GM12878 (cell line): ENCODE results near the gene SGPP2.

Experiments
- CEBPB ChIP-seq, 2 experiments: fragments of 150-350 bp in 1 of 2; IDR thresholded peaks; 2 replicates each; pipeline ENCODE4 v1.6.1; 2012 to 2014; ENCODE audit warnings: low read depth in 2 of 2, low read length in 2 of 2, borderline replicate concordance in 1 of 2, inconsistent platforms in 1 of 2
- CREM ChIP-seq: IDR thresholded peaks from 2 replicates; pipeline ENCODE4 v1.6.1; 2014; ENCODE audit warnings: antibody characterized with exemption, low read depth
- KAT2A ChIP-seq: conservative IDR thresholded peaks from 2 replicates; pipeline ENCODE4 v1.6.1; 2011; ENCODE audit warnings: low read depth, low read length; ENCODE audit not compliant: control insufficient read depth
- MYC ChIP-seq: IDR thresholded peaks from 2 replicates; pipeline ENCODE4 v1.6.1; 2011; ENCODE audit warnings: mild to moderate bottlenecking, low read length, moderate library complexity, inconsistent platforms; ENCODE audit not compliant: insufficient read depth, insufficient replicate concordance, insufficient read length, severe bottlenecking
- NR2C1 ChIP-seq: fragments of 450-650 bp; IDR thresholded peaks from 2 replicates; pipeline ENCODE4 v1.6.1; 2017; ENCODE audit warnings: antibody characterized with exemption, mild to moderate bottlenecking, moderate library complexity
- POLR2AphosphoS5 ChIP-seq: IDR thresholded peaks from 2 replicates; pipeline ENCODE4 v1.6.1; 2011; ENCODE audit warnings: mild to moderate bottlenecking, low read length, inconsistent platforms
- SRF ChIP-seq, 2 experiments: IDR thresholded peaks; 2 replicates each; pipeline ENCODE4 v1.6.1; 2011; ENCODE audit warnings: low read depth in 2 of 2, low read length in 2 of 2, mild to moderate bottlenecking in 1 of 2, moderate library complexity in 1 of 2
- TCF12 ChIP-seq: IDR thresholded peaks from 2 replicates; pipeline ENCODE4 v1.6.1; 2011; ENCODE audit warnings: low read depth, mild to moderate bottlenecking, low read length
- TF ChIP-seq, protein P1 (sequence below): fragments of 450-650 bp; formaldehyde crosslinking; IDR thresholded peaks from 2 replicates; pipeline ENCODE4 v1.4.0; 2022; ENCODE audit warnings: mild to moderate bottlenecking, moderate library complexity
- TF ChIP-seq, protein P2 (sequence below), 3 experiments: IDR thresholded peaks in 2 of 3; conservative IDR thresholded peaks in 1 of 3; 2 replicates each; pipeline ENCODE4 v1.5.1; 2011; ENCODE audit warnings: low read depth in 3 of 3, low read length in 3 of 3, mild to moderate bottlenecking in 3 of 3, control low read depth in 2 of 3, moderate library complexity in 2 of 3, inconsistent platforms in 1 of 3, mixed read lengths in 1 of 3; ENCODE audit not compliant: control insufficient read depth in 2 of 3, insufficient read depth in 1 of 3; ENCODE audit errors: extremely low read depth in 1 of 3
- TF ChIP-seq, protein P3 (sequence below): IDR thresholded peaks from 2 replicates; pipeline ENCODE4 v1.6.1; 2012; ENCODE audit warnings: mild to moderate bottlenecking, low read depth, low read length

DNA sequence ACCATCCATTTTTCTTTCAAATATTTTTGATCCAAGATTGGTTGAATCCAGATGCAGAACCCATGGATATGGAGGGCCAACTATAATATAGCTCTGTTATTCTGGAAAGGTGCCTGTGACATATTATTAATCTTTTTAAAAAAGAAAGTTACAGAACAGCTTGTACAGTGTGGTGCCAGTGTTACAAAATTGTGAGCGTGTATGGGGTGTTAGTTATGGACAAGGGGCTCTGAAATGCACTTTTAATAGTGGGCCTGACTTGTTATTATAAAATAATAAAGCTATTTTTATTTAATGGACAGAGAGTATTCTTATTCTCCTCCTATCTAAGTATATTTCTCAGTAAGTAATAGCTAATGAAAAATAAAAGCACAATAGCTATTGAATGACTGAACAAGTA is 120.3 kb downstream of the SGPP2 start:
- TF ChIP-seq POLR2AphosphoS5, result no peak
- TF ChIP-seq MYC, result no peak
- TF ChIP-seq, protein P1, sequence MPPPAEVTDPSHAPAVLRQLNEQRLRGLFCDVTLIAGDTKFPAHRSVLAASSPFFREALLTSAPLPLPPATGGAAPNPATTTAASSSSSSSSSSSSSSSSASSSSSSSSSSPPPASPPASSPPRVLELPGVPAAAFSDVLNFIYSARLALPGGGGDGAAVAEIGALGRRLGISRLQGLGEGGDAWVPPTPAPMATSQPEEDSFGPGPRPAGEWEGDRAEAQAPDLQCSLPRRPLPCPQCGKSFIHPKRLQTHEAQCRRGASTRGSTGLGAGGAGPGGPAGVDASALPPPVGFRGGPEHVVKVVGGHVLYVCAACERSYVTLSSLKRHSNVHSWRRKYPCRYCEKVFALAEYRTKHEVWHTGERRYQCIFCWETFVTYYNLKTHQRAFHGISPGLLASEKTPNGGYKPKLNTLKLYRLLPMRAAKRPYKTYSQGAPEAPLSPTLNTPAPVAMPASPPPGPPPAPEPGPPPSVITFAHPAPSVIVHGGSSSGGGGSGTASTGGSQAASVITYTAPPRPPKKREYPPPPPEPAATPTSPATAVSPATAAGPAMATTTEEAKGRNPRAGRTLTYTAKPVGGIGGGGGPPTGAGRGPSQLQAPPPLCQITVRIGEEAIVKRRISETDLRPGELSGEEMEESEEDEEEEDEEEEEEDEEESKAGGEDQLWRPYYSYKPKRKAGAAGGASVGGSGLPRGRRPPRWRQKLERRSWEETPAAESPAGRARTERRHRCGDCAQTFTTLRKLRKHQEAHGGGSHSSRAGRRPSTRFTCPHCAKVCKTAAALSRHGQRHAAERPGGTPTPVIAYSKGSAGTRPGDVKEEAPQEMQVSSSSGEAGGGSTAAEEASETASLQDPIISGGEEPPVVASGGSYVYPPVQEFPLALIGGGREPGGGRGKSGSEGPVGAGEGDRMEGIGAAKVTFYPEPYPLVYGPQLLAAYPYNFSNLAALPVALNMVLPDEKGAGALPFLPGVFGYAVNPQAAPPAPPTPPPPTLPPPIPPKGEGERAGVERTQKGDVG (CRISPR knock-in tag), result no peak
- TF ChIP-seq KAT2A, result no peak
- TF ChIP-seq CREM, result no peak
- TF ChIP-seq, protein P2, sequence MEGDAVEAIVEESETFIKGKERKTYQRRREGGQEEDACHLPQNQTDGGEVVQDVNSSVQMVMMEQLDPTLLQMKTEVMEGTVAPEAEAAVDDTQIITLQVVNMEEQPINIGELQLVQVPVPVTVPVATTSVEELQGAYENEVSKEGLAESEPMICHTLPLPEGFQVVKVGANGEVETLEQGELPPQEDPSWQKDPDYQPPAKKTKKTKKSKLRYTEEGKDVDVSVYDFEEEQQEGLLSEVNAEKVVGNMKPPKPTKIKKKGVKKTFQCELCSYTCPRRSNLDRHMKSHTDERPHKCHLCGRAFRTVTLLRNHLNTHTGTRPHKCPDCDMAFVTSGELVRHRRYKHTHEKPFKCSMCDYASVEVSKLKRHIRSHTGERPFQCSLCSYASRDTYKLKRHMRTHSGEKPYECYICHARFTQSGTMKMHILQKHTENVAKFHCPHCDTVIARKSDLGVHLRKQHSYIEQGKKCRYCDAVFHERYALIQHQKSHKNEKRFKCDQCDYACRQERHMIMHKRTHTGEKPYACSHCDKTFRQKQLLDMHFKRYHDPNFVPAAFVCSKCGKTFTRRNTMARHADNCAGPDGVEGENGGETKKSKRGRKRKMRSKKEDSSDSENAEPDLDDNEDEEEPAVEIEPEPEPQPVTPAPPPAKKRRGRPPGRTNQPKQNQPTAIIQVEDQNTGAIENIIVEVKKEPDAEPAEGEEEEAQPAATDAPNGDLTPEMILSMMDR (IDR thresholded peaks at IDR 0.05 in 2 of 3, conservative IDR thresholded peaks at IDR 0.05 in 1 of 3; ENCODE audit: control insufficient read depth in 2 of 3, extremely low read depth in 1 of 3, insufficient read depth in 1 of 3, low read depth in 3 of 3, low read length in 3 of 3), result no peak
- no peak for TF ChIP-seq CEBPB (IDR thresholded peaks at IDR 0.05; ENCODE audit: borderline replicate concordance in 1 of 2, low read depth in 2 of 2, low read length in 2 of 2)
- no peak for TF ChIP-seq NR2C1
- TF ChIP-seq TCF12, result no peak
- TF ChIP-seq, protein P3, sequence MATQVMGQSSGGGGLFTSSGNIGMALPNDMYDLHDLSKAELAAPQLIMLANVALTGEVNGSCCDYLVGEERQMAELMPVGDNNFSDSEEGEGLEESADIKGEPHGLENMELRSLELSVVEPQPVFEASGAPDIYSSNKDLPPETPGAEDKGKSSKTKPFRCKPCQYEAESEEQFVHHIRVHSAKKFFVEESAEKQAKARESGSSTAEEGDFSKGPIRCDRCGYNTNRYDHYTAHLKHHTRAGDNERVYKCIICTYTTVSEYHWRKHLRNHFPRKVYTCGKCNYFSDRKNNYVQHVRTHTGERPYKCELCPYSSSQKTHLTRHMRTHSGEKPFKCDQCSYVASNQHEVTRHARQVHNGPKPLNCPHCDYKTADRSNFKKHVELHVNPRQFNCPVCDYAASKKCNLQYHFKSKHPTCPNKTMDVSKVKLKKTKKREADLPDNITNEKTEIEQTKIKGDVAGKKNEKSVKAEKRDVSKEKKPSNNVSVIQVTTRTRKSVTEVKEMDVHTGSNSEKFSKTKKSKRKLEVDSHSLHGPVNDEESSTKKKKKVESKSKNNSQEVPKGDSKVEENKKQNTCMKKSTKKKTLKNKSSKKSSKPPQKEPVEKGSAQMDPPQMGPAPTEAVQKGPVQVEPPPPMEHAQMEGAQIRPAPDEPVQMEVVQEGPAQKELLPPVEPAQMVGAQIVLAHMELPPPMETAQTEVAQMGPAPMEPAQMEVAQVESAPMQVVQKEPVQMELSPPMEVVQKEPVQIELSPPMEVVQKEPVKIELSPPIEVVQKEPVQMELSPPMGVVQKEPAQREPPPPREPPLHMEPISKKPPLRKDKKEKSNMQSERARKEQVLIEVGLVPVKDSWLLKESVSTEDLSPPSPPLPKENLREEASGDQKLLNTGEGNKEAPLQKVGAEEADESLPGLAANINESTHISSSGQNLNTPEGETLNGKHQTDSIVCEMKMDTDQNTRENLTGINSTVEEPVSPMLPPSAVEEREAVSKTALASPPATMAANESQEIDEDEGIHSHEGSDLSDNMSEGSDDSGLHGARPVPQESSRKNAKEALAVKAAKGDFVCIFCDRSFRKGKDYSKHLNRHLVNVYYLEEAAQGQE, result no peak
- no peak for TF ChIP-seq SRF (IDR thresholded peaks at IDR 0.05; ENCODE audit: low read depth in 2 of 2, low read length in 2 of 2)
